Measurements from ENCODE around the gene FBXO21. TPM values are rescaled to one million over a fixed set of nuclear protein-coding genes. Genes with fewer than 3 reads are reported as not detected.
"Not testable (repeated sequence)": the region's sequence is repeated elsewhere in the genome, so short reads cannot be mapped to it uniquely, and the experiment has no call there.

The FBXO21 gene
- total RNA-seq, 1 donor = 92.8 TPM

- Histone ChIP-seq H3K9me3 (ENCODE audit: low read depth, low read length) (no peaks in the 10 kb centered on the region), H3K4me1 (ENCODE audit: insufficient read depth, low read length) (no peaks in the 10 kb centered on the region), H3K27me3 (ENCODE audit: insufficient read depth, low read length) (no peaks in the 10 kb centered on the region), H3K4me3 (ENCODE audit: low read length) (no peak overlapping the region)
These were observed 20.1 kb upstream of the FBXO21 start for GRCh38 chr12:117210266-117210918.

GRCh38 chr12:117209626-117210025 lies 19.4 kb upstream of the FBXO21 start:
- Histone ChIP-seq H3K4me1 (ENCODE audit: insufficient read depth, low read length) (no peaks in the 10 kb centered on the region), H3K27me3 (ENCODE audit: insufficient read depth, low read length) (no peaks in the 10 kb centered on the region), H3K9me3 (ENCODE audit: low read depth, low read length) (no peaks in the 10 kb centered on the region), H3K4me3 (ENCODE audit: low read length) (no peak overlapping the region)

GRCh38 chr12:117208811-117209455 lies 18.7 kb upstream of the FBXO21 start:
- Histone ChIP-seq H3K4me3 (ENCODE audit: low read length) (no peak overlapping the region), H3K4me1 (ENCODE audit: insufficient read depth, low read length) (no peaks in the 10 kb centered on the region)

GRCh38 chr12:117208206-117208605 lies 17.9 kb upstream of the FBXO21 start:
- H3K27me3 ChIP-seq (ENCODE audit: insufficient read depth, low read length) = no peaks in the 10 kb centered on the region
- no peaks in the 10 kb centered on the region for H3K9me3 ChIP-seq (ENCODE audit: low read depth, low read length)
- H3K4me1 ChIP-seq (ENCODE audit: insufficient read depth, low read length) = no peaks in the 10 kb centered on the region
- no peak overlapping the region for H3K4me3 ChIP-seq (ENCODE audit: low read length)

More at GRCh38 chr12:117208811-117209455, 18.7 kb upstream of the FBXO21 start:
- H3K27me3 ChIP-seq (ENCODE audit: insufficient read depth, low read length) = no peaks in the 10 kb centered on the region
- H3K9me3 ChIP-seq (ENCODE audit: low read depth, low read length) = no peaks in the 10 kb centered on the region

- H3K27me3 ChIP-seq (ENCODE audit: insufficient read depth, low read length) = no peaks in the 10 kb centered on the region
- H3K4me3 ChIP-seq (ENCODE audit: low read length) = no peak overlapping the region
These were observed 17.4 kb upstream of the FBXO21 start for GRCh38 chr12:117207675-117208074.

GRCh38 chr12:117202556-117202955 lies 12.3 kb upstream of the FBXO21 start:
- no peak overlapping the region for H3K4me3 ChIP-seq (ENCODE audit: low read length)
- no peaks in the 10 kb centered on the region for H3K4me1 ChIP-seq (ENCODE audit: insufficient read depth, low read length)

More at GRCh38 chr12:117207675-117208074, 17.4 kb upstream of the FBXO21 start:
- Histone ChIP-seq H3K9me3 (ENCODE audit: low read depth, low read length) (no peaks in the 10 kb centered on the region), H3K4me1 (ENCODE audit: insufficient read depth, low read length) (no peaks in the 10 kb centered on the region)

GRCh38 chr12:117202033-117202432 lies 11.8 kb upstream of the FBXO21 start:
- no peaks in the 10 kb centered on the region for H3K9me3 ChIP-seq (ENCODE audit: low read depth, low read length)
- H3K4me1 ChIP-seq (ENCODE audit: insufficient read depth, low read length) = no peaks in the 10 kb centered on the region
- H3K4me3 ChIP-seq (ENCODE audit: low read length) = no peak overlapping the region
- no peaks in the 10 kb centered on the region for H3K27me3 ChIP-seq (ENCODE audit: insufficient read depth, low read length)

More at GRCh38 chr12:117202556-117202955, 12.3 kb upstream of the FBXO21 start:
- no peaks in the 10 kb centered on the region for H3K9me3 ChIP-seq (ENCODE audit: low read depth, low read length)
- H3K27me3 ChIP-seq (ENCODE audit: insufficient read depth, low read length) = no peaks in the 10 kb centered on the region

- H3K9me3 ChIP-seq (ENCODE audit: low read depth, low read length); H3K27me3 ChIP-seq (ENCODE audit: insufficient read depth, low read length); H3K4me3 ChIP-seq (ENCODE audit: low read length); H3K4me1 ChIP-seq (ENCODE audit: insufficient read depth, low read length): not testable (repeated sequence)
These were observed 9.9 kb upstream of the FBXO21 start for GRCh38 chr12:117199956-117200744.

GRCh38 chr12:117196334-117196733 lies 6.1 kb upstream of the FBXO21 start:
- not testable (repeated sequence) for H3K27me3 ChIP-seq (ENCODE audit: insufficient read depth, low read length); H3K4me3 ChIP-seq (ENCODE audit: low read length); H3K9me3 ChIP-seq (ENCODE audit: low read depth, low read length); H3K4me1 ChIP-seq (ENCODE audit: insufficient read depth, low read length)

- H3K4me1 ChIP-seq (ENCODE audit: insufficient read depth, low read length); H3K27me3 ChIP-seq (ENCODE audit: insufficient read depth, low read length); H3K4me3 ChIP-seq (ENCODE audit: low read length); H3K9me3 ChIP-seq (ENCODE audit: low read depth, low read length): not testable (repeated sequence)
These were observed 4.8 kb upstream of the FBXO21 start for GRCh38 chr12:117195027-117195426.

GRCh38 chr12:117193903-117194302 lies 3.6 kb upstream of the FBXO21 start:
- peaks cover 12% of the 10 kb centered on the region for H3K4me1 ChIP-seq (ENCODE audit: insufficient read depth, low read length)
- peaks cover 2% of the 10 kb centered on the region for H3K27me3 ChIP-seq (ENCODE audit: insufficient read depth, low read length)
- no peak overlapping the region for H3K4me3 ChIP-seq (ENCODE audit: low read length)
- H3K9me3 ChIP-seq (ENCODE audit: low read depth, low read length) = no peaks in the 10 kb centered on the region

GRCh38 chr12:117192581-117192980 lies 2.3 kb upstream of the FBXO21 start:
- H3K9me3 ChIP-seq (ENCODE audit: low read depth, low read length); H3K4me3 ChIP-seq (ENCODE audit: low read length); H3K27me3 ChIP-seq (ENCODE audit: insufficient read depth, low read length): not testable (repeated sequence)
- peaks cover 20% of the 10 kb centered on the region for H3K4me1 ChIP-seq (ENCODE audit: insufficient read depth, low read length)

GRCh38 chr12:117192057-117192456 lies 1.8 kb upstream of the FBXO21 start:
- Histone ChIP-seq H3K27me3 (ENCODE audit: insufficient read depth, low read length) (peaks cover 2% of the 10 kb centered on the region), H3K4me3 (ENCODE audit: low read length) (no peak overlapping the region), H3K4me1 (ENCODE audit: insufficient read depth, low read length) (peaks cover 20% of the 10 kb centered on the region), H3K9me3 (ENCODE audit: low read depth, low read length) (no peaks in the 10 kb centered on the region)

GRCh38 chr12:117189725-117190209 lies 503 bp downstream of the FBXO21 start:
- Histone ChIP-seq H3K4me1 (ENCODE audit: insufficient read depth, low read length) (peaks cover 20% of the 10 kb centered on the region), H3K9me3 (ENCODE audit: low read depth, low read length) (no peaks in the 10 kb centered on the region), H3K4me3 (ENCODE audit: low read length) (peak overlapping the region; percentile 73), H3K27me3 (ENCODE audit: insufficient read depth, low read length) (peaks cover 2% of the 10 kb centered on the region)
